Stimulated activated CD8-positive, alpha-beta memory T cell treated with anti-CD3 and anti-CD28 coated beads, Interleukin-4, amount 100 ng/mL, for 48 hours (primary cell): ENCODE data around the gene TPSAB1.
"Not testable (repeated sequence)": the region's sequence is repeated elsewhere in the genome, so short reads cannot be mapped to it uniquely, and the experiment has no call there.

Experiments used
- DNase-seq: peaks from one replicate; pipeline ENCODE4 v3.0.0-alpha.2; 2020

Gene TPSAB1

DNA sequence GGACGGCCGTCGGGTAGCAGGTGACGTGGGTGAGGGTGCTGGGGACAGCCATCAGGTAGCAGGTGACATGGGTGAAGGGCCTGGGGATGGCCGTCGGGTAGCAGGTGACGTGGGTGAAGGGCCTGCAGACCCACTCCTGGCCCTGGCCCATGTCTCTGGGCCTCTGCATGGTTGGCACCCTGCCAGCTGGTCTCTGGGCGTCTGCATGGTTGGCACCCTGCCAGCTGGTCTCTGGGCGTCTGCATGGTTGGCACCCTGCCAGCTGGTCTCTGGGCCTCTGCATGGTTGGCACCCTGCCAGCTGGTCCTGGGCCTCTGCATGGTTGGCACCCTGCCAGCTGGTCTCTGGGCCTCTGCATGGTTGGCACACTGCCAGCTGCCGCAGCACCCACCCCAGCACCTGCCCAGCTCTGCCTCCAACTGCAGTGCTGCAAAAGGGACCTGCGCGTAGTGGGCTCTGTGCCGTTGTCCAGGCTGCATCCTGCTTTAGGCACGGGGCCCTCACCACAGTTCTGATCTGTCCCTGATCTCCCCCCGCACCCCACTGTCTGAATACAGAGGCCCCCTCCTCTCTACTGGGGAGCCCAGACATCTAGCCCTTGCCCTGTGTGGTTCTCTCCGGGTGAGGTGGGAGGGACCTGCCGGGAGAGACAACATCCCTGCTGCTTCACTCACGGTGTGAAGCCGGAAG lies 31.4 kb downstream of the TPSAB1 start:
- not testable (repeated sequence) for DNase-seq

DNA sequence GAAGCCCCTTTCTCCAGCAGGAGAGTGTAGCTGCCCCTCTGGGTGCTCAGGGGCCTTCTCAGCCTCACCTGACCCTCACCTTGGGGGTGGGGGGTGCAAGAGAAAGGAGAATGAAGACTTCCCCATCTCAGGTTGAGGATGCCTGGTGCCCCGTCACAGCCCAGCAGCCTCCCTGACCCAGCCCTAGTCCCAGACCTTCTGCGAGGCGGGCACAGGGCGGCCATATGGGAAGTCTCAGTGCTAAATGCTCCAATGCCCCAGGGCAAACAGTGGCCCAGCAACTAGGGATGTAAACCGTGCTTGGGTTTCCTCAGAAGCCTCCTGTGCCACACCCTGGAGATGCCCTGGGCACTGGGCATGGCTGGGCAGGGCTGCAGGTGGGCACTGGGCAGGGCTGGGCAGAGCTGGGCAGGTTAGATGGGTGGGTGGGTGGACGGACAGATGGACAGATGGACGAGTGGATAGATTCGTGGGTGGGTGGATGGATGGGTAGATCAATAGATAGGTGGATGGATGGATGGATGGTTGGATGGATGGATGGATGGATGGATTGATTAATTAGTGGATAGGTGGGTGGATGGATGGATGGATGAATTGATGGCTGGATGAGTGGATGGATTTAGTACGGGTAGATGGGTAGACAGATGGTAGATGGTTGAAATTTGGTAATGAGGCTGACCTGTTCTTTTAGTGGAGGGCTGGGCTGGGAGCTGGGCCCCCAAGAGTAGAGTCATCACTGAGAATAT lies 32.1 kb downstream of the TPSAB1 start:
- no peak for DNase-seq

DNA sequence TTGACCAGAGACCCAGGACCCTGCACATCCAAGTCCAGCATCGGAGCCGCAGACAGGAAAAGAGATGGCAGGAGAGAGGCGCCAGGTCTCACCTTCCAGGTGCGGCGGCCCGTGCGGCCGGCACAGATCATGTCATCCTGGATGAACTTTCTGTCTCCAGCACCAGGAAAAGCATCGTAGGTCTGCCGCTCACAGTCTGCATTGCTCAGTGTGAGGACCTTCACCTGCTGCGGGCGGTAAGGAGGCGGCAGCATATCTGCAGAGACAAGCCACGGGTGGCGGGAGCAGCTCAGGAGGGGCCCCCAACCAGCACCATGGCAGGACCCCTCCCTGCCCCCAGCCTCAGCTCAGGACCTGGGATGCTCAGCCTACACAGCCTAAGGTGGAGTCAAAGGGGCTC lies 33.3 kb downstream of the TPSAB1 start:
- no peak for DNase-seq

DNA sequence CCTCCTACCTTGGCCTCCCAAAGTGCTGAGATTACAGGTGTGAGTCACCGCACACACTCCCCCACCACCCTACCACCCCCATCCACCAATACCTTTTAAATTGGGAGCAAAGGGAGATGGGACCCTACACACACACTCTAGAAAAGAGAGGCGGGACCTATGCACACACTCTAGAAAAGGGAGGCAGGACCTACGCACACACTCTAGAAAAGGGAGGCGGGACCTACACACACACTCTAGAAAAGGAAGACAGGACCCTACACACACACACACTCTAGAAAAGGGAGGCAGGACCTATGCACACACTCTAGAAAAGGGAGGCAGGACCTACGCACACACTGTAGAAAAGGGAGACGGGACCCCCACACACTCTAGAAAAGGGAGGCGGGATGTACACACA lies 34.3 kb downstream of the TPSAB1 start:
- DNase-seq, result no peak

DNA sequence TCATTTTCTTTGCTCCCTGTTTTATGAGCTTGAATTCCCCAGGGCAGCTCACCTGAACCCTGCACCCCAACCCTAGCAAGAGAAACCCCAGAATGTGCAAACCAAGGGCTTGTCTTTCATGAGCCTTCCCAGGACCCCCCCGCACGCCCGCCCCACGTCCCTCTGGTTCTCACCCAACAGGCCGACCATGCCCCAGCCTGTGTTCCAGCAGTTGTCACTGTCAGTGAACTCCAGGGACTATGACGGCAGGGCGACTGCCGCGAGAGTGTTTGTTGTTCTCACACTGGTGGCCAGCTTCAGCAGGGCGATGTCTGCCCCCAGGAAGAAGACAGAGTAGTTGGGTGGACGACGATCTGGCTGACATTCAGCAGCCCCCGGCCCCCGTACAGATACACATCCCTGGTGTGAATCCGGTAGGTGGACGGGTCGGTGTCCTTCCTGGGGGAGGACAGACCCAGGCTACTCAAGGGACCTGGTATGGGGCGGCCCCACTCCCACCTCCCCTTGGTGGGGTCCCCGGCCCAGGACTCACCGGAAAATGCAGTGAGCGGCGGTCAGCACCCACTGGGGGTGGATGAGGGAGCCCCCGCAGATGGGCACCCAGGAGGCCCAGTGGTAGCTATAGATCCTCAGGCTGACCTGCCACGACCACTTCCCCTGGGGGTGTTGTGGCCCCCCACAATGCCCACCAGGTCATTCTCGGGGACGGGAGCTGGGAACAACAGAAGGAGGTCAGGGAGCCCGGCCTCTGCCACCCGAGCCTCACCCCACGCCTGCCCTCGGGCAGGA lies 35.5 kb downstream of the TPSAB1 start:
- DNase-seq, result no peak

DNA sequence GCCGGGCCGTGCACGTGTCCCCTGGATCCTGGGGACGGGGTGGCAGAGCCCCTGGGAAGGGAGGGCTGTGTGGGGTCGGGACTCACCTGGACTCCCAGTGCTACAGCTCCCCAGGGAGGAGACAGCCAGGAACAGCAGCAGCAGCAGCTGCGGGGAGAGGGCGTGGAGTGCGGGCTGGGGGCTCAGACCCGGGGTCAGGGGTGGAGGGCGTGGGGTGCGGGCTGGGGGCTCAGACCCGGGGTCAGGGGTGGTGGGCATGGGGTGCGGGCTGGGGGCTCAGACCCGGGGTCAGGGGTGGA lies 36.0 kb downstream of the TPSAB1 start:
- DNase-seq, result no peak

DNA sequence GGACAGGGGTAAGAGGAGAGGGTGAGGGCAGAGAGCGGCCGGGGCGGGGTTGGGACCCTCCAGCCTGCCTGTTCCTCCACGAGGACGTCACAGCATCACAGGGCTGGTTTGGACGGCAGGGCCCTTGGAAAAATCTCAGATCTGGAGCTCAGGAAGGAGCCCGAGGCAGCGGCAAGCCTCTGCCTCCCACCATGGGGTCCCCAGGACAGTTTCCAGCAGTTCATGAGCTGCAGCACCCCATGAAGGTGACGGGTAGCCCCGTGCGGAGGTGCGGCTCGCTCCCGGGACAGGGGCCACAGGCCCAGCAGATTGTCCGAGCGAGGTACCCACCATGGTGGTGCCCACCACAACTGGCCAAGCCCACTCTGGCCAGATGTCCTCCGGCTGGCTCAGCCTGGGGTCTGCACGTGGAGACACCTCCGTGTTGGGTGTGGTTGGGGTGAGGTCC lies 36.7 kb downstream of the TPSAB1 start:
- DNase-seq, result no peak

DNA sequence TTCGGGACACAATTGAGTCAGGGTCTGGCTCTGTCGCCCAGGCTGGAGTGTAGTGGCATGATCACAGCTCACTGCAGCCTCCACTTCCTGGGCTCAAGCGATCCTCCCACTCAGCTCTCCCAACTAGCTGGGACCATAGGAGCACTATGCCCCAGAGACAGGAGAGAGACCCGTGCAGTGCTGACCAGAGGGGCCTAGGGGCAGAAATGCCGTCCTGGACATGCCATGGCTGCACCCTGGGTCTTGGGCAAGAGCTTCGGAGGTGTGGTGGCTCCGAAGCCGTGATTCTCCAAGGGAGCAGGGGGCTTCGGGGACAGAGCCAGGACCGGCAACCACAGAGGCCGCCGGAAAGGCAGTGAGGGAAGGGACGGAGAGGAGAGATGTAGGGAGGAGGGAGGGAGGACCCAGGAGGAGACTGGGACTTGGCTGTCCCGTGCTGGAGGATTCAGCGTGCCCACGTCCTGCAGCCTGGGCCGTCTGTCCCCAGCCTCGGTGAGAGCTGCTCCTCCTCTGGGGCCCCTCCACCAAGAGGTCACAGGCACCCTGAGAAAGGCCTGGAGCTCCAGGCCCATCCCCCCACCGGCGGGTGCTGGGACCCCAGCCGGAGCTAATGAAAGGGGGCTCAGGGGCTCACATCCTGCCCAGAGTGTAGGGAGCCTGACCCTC lies 37.2 kb downstream of the TPSAB1 start:
- no peak for DNase-seq

DNA sequence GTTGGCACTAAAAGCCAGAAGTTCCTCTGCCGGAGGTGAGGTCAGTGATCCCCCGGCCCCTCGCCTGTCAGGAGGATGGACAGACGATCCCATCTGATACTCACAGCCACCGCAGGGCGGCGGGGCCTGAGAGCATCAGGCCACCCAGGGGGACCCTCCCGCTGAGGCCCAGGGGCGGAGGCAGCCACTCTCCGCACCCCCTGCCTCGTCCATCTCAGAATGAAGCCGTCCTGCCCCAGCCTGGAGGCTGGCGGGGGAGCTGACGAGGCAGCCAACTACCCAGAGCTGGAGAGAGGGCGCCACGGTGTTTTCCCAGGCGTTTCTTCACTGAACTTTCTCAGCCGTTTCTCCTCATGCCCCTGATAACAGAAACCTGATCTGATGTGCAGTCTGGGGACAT lies 38.0 kb downstream of the TPSAB1 start:
- no peak for DNase-seq

DNA sequence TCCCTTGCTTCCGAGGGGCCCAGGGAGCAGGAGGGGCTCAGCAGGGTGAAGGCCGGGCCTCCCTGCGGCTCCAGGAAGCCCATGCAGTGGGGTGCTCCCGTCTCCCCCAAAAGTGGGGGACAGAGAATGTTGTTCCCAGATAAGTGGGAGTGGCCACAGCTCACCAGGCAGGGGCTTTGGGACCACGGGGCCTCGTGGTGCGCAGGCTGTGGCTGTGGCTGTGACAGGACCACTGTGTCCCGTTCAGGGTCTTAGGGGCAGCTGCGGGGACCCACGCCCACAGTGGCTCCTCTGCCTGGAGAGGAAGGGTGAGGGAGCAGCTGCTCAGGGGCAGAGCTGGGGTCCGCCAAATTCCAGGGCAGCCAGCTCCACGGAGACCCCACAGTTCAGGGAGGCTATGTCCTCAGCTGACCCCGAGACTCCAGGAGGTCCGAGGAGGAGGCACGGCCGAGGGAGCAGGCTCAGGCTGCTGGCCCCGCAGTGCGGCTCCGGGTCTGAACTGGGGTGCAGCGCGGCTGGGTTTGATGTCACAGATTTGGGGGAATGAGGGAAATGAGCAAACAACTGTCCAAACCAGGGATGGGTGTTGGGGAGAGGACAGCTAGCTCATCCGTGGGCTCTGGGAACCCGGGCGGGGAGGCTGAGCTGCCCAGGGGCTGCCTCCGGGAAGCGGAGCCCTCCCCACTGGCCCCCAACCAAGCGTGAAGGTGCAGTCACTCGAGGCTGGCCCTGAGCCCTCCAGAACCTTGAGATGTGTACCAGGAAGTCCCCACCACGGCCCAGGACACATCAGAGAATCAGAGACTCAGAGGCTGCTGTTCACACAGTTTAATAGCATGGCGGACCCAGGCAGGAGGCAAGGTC lies 38.8 kb downstream of the TPSAB1 start:
- no peak for DNase-seq

DNA sequence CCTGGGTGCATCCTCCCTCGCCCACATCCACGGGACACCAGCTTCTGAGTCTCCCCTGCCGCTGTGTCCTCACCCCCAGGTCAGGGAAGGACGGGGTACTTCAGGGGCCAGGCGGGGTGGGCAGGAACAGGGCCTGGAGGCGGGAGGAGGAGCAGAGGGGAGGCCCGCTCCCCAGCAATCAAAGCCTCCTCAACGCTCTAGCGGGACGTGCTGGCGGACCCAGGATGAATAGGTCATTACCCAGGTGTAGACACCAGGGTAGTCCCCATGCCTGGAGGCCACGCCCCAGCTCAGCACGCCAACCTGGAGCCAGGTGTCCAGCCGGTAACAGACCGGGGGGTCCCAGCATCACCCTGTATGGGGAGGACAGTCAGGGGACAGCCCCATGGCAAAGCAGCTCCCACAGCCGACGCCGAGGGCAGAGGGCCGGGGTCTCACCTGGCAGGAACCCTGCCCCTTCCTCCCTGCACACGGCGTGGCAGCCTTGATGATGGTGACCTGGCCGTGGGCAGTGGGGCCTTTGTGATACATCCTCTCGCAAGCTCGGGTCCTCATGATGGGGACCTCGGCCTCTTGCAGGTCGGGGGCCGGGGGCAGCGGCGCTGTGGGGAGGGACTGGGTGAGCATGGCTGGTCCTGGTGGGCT lies 39.6 kb downstream of the TPSAB1 start:
- no peak for DNase-seq

DNA sequence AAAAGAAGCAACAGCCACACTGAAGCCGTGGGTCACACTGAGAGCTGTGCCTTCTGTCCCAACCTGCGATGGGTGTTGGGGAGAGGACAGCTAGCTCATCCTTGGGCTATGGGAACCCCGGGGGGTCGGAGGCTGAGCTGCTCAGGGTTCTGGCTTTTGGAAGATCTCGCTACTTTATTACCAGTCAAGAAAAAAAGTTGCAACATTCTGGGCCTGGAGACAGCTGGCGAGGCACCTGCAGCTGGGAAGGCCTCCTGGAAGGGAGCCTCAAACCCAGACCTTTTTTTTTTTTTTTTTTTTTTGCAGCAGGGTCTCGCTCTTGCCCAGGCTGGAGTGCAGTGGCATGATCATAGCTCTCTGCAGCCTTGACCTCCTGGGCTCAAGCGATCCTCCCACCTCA lies 40.3 kb downstream of the TPSAB1 start:
- no peak for DNase-seq

DNA sequence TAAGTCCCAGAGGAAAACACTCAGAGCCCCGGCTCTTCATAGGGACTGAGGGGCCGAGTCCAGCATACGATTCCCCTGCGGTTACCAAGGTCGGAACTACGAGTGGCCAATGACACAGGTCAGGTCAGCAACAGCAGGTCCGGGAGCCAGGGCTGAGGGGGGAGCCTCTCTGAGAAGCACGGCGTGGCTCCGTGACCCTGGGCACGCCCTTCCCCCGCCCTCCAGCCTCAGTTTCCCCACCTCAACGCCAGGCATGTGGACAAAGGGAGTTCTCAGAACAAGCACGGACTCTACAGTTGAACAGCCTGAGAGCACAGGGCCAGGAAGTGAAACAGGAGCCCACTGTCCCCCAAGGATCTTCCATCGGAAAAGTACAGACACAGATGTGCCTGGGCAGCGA lies 41.0 kb downstream of the TPSAB1 start:
- no peak for DNase-seq

DNA sequence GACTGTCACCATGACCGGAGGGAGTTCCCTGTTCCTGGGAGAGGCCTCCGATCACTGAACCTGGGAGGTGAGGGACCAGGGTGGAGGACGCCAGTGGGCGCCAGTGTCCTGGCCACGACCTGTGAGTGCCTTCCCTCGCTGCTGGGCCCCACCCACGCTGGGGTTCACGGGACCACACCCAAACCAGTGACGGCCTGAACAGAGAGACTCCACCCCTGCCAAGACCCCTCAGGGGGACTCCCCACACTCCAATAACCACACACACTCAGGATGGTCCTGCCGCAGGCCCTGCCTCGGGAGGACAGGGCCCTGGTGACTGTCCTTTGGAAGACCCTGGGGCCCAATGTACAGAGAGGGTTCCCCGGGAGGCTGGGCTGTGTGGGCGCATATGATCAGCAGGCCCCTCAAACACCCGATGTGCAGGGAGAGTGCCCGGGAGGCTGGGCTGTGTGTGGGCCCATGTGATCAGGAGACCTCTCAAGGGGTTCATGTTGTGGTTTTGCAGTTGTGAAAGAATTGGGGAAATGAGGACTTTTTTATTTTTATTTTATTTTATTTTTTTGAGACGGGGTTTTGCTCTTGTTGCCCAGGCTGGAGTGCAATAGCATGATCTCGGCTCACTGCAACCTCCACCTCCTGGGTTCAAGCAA lies 41.9 kb downstream of the TPSAB1 start:
- DNase-seq, result no peak

DNA sequence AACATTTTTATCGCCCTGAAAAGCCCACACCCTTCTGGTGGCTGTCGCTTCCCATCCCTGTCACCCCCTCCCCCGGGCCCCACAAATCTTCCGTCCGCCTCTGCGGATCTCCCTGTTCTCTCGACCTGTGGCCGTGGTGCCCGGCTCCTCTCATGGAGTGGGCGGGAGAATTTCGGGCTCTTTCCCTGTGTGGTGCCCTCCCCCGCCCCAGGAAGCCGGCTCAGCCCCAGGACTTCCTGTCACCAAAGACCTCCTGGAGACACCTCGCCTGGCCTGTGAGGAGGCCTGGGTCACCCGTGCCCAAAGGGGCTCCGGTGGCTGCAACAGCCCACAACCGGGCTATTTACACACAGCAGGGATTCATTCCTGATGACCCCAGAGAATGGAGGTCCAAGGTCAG lies 42.8 kb downstream of the TPSAB1 start:
- no peak for DNase-seq

DNA sequence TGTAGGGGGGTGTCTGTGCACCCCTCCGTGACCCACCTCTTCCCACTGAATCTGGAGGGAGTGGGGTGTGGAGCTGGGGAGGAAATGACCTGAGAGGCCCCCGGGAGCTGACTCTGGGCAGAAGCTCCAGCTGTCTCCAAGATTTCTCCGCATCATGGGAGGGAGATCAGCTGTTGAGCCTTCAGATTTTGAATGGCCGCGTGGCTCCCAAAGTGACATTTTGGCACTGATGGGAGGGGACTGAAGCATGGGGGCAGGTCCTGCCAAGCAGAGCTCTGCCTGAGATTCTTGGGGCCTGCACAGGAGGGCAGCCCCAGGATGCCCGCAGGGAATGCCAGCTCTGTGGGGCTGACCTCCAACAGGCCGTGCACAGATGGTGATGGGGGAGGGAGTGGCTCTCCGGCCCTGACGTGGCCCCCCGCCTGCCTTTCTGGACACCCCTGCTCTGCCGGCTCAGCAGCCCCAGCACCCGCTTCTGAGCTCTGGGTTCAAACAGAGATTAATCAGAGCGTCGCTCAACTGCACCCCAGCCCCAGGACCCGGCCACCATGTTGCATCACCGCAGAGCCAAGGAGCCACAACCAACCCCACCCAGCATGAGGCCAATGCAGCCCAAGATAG lies 43.6 kb downstream of the TPSAB1 start:
- no peak for DNase-seq

DNA sequence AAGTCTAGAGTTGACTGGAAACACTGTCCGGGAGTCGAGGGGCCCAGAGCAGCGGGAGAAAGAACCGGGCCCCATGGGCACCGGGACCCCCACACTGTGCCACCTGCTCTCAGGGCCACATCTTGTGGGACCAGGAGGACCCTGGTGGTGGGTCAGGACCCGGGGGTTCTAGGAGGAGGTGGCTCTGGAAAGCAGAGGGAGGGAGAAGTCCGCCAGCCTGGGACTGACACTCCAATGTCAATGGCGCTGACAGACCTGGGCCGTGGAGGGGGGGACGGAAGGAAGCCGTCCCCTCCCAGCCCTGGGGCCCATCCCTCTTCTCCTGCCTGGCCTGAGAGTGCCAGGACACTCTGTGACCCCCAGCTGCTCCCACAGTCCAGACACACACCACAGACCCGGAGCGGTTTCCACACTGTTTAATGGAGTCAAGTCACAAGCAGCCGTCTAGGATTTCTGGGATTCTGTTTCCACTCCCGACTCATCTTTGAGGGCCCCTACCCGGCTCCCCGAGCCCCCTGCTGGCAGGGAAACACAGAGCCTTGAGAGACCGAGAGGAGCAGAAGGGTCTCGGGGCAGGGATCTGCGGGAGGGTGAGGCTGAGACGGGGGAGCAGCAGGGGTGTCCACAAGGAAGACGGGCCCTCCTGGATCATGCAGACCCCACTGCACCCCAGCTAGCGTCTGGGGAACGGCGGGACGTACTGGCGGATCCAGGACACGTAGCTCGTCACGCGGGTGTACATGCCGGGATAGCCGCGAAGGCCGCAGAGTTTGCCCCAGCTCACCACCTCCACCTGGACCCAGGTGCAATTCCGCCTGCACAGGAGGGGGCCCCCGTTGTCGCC lies 45.4 kb downstream of the TPSAB1 start:
- DNase-seq, result no peak

DNA sequence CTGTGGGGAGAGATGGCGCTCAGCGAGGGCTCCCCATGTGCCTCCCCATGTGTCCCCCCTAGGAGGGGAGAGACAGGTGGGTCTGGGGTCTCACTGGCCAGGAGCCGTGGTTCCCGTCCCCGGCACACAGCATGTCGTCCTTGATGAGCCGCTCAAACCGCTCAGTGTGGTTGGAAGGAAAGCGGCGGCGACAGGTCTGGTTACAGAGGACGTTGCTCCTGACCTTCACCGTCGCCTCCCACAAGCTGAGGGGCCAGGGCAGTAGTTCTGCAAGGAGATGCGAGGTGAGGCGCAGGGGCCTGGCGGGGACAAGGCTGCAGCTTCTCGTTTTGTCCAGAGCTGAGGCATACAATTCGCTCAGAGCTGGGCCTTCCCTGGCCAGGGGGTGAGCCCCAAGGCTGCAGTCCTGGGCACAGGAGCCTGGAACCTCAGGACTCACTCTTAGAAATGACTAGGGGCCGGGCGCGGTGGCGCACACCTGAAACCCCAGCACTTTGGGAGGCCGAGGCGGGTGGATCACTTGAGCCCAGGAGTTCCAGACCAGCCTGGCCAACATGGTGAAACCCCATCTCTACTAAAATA lies 46.1 kb downstream of the TPSAB1 start:
- DNase-seq, result no peak

DNA sequence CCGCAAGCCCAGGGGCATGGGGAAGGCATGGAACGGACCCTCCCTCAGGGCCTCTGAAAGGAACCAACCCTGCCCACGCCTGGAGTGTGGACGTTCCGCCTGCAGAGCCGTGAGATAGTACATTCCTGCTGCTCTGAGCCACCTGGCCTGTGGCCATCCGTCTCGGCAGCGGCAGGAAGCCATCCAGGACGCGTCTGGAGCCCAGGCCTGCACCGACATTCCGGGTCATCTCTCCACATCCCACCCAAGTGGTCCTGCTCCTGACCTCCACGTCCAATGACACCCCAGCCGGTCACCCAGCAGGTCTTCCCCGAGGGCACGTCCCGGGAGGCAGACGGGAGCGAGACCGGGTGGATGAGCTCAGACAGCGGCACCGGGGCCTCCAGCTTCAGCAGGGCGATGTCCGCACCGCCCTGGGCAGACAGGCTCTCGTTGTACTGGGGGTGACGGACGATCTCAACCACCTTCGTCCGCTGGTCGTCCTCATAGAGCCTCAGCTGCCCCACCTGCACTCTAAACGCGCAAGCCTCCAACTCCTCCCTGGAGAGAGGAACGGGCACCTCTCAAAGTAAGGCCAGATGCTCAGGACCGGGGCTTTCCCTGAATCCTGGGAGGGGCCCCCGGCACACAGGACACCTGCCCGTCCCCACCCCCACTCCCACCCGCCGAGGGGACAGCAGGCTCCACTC lies 47.6 kb downstream of the TPSAB1 start:
- DNase-seq, result no peak
